GM19467 (cell line): Measurements from ENCODE around the gene ADAT2.

Experiments used
- ATAC-seq: cut with Tn5 transposase; IDR thresholded peaks from one replicate; pipeline ENCODE4 v1.9.1; 2021; ENCODE audit warnings: mild to moderate bottlenecking, moderate library complexity; ENCODE audit not compliant: unreplicated experiment

The ADAT2 gene

GRCh38 chr6:143399176-143399575 lies 51.3 kb downstream of the ADAT2 start:
- ATAC-seq: no peak

DNA sequence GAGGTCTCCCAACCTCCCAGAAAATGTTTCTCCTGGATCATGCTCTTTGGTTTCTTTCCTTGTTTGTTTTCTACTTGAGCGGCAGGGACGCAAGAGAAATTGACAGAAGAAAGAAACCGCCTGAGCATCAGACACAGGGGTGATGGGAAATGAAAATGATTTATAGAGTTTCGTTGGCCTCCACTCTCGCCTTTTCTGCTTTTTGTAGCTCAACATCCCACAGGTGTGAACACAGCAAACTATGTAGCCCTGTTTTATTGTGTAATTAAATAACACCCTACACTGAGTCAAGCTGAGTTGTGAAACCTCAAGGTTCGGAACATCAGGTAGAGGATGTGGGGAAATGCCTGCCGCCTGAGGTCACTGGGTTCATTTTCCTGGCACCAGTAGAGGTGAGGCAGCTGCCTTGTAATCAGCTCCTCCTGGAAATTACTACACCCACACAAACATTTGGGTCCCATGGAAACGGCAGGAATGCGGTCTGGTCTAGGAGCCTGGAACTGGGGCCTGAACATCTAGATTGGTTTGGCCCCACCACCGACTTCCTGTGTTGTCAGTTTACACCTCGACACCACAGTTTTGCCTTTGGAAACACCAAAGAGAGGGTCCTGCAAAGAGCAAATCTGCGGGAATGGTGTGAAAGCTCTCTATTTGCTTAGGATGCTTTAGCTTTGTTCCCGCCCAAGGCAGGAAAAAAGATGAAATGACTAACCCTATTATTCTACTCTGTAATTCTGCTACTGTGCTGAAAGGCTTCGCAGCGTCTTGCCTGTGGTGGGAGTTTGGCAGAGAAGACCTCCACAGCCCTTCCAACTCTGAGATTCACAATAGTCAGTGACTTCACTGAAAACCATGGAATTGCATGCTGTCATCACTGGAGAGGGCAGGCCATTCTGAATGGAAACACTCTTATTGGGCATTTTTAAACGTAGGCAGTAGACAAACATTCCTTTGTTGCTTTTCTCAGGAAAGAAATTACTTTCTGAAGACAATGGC lies 53.0 kb downstream of the ADAT2 start:
- ATAC-seq: no peak

DNA sequence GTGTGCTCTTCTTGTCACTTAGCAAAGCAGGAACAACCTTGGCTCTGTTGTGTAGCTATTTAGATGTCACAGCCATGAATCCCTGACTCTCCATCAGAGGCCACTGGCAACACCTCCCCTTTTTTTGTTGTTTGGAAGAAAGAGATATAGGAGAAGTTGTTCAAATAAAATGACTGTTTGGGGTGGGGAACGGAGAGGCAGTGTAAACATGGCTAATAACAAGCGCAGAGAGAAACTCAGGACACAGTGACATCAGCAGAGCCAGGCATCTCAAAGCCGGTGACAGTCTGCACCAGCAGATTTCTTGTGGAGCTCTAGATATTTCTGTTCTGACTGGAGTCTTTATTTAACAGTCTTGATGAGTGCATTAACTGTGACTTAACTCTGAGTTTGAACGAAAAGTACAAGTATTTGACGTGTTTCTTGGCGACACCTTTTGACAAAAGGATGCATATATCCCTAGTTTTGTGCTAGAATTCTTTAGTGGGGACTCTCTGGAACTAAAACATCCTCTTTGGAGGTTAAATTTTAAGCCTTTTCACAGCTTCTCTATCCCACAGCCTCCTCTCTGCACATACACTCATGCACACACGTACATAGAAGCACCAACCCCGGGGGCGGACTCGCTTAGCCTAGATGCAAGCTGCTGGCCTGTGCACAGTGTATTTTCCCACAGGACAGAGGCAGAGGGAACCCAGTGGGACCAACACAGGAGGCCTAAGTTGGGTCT lies 53.8 kb downstream of the ADAT2 start:
- no peak for ATAC-seq

DNA sequence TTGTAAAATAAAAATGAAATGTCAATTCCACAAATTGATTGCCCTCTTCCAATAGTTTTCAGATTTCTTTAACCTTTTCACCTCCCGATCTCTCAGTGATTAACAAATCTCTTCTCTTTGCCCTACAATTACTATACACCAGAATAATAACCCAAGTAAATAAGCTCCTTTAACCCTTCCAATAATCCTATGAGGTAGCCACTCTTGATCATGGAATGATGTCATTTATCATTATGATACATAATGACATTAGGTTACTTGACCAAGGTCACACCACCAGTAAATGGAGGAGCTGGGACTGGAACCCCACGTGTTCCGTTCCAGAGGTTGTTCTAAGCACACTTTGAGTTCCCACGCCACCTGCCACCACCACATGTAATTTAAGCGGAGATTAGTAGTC lies 54.8 kb downstream of the ADAT2 start:
- no peak for ATAC-seq

DNA sequence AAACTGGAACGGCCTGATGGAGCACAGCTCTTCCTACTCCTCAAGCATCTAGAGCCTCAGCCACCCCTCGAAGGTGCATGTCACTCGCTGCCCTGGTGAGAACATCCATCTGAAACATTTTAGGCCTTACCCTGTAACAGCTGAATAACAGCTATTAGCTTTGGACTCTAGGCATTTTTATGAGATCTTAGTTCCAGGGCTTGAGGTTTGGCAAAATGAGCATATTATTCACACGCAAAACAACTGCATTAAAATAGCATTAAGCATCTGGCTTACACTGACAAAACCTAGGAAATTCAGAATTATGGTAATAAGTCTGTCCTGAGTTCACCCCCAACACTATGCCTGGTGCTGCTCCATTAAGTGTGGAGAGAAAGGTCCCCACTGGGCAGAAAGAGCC lies 56.1 kb downstream of the ADAT2 start:
- no peak for ATAC-seq

- ATAC-seq: no peak
Observed at GRCh38 chr6:143390278-143390677, 60.2 kb downstream of the ADAT2 start.

- ATAC-seq: no peak
Observed at GRCh38 chr6:143385636-143386035, 64.9 kb downstream of the ADAT2 start.

GRCh38 chr6:143376861-143377260 lies 73.6 kb downstream of the ADAT2 start:
- ATAC-seq: no peak

DNA sequence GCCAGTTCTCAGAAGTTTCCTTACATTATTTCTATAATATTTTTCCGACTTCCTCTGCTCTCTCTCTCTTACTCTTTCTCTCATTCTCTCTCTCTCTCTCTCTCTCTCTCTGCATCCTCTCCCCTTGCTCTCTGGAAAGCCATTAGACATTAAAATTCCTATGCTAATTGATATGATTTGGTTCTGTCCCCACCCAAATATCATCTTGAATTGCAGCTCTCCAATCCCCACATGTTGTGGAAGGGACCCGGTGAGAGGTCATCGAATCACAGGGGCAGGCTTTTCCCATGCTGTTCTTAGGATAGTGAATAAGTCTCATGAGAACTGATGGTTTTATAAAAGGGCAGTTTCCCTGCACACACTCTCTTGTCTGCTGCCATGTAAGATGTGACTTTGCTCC lies 74.1 kb downstream of the ADAT2 start:
- ATAC-seq: no peak

- ATAC-seq: no peak
Observed at GRCh38 chr6:143375022-143375585, 75.4 kb downstream of the ADAT2 start.

DNA sequence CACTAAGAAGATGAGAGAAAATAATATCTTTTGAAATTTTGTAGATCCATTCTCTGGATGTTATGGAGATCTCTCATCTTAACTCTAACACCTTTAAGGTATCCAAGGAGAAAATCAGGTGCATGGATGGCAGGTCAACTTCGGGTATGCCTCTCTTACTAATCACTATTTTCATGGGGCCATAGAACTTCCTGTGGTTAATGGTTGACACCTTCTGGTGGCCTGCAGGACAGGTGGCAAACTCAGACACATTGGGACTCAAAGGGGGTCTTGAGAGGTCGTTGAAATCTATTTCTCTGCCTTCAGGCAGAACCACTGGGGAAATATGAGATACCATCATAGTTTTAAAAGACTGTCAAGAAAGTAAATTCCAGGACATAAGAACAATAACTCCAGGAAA lies 76.5 kb downstream of the ADAT2 start:
- no peak for ATAC-seq
